Measurements from ENCODE around the gene ZNF786.
A peak's percentile ranks its signal among the peaks of the same experiment; 100 is the strongest.

DNA sequence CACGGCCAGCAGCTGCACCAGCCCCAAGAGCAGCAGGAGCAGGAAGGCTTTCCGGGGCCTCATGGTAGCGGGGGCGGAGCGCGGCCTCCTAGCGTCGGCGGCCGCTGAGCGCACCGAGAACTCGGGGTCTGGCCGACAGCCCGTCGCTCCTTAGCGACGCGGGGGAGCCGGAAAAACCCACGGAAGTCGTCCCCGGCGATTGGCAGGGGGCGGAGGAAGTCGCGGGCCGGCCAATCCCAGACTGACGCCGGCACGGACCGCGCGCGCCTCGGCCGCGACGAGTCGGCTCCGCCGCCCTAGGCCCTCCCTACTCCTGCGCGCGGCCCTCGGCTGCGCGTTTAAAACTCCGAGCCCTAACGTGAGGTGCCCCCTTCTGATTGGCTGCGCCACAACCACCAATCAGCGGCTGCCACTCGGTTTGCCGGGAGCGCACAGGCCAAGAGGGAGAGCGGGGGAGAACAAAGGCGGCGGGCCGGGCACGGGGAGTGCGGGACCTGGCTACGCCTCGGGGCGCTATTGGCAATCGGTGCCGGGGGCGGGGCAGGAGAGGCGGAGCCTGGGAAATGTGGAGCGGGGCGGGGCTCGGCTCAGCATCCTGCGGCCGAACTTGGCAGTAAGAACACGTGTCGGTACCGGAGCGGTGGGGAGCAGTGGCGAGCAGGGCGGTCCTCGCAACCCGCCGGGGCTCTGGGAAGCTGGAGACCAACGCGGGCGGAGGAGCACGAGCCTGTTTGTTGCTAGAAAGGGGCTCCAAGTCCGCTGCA lies 62.0 kb downstream of the ZNF786 start, which contains the start of gene PDIA4:
- peak; percentile 72 to 82 for TF ChIP-seq POLR2AphosphoS5 (IDR thresholded peaks at IDR 0.05)
- TF ChIP-seq, protein P1, sequence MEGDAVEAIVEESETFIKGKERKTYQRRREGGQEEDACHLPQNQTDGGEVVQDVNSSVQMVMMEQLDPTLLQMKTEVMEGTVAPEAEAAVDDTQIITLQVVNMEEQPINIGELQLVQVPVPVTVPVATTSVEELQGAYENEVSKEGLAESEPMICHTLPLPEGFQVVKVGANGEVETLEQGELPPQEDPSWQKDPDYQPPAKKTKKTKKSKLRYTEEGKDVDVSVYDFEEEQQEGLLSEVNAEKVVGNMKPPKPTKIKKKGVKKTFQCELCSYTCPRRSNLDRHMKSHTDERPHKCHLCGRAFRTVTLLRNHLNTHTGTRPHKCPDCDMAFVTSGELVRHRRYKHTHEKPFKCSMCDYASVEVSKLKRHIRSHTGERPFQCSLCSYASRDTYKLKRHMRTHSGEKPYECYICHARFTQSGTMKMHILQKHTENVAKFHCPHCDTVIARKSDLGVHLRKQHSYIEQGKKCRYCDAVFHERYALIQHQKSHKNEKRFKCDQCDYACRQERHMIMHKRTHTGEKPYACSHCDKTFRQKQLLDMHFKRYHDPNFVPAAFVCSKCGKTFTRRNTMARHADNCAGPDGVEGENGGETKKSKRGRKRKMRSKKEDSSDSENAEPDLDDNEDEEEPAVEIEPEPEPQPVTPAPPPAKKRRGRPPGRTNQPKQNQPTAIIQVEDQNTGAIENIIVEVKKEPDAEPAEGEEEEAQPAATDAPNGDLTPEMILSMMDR (IDR thresholded peaks at IDR 0.05): peak; percentile 16 to 74 (median 50)

Measured in upper lobe of left lung (tissue), 4 donors.